GM10248 (cell line): ENCODE results near the gene ZNFX1.
A peak's percentile ranks its signal among the peaks of the same experiment; 100 is the strongest.

Experiments used
- CTCF ChIA-PET: fragments of 300-600 bp; sonication (Branson Sonifier 250); formaldehyde crosslinking; extraction: SDS; loops from one replicate; lab custom pipeline; 2021; ENCODE audit warnings: antibody characterized with exemption; lab: Yijun Ruan, JAX
- POLR2A ChIA-PET: fragments of 350-650 bp; sonication (Branson Sonifier 250); formaldehyde crosslinking; extraction: SDS; loops from one replicate; lab custom pipeline; 2020; ENCODE audit warnings: antibody characterized with exemption; lab: Yijun Ruan, JAX
- DNase-seq: peaks from one replicate; pipeline ENCODE4 v3.0.0; 2012; ENCODE audit errors: extremely low spot score
- CTCF ChIP-seq: IDR thresholded peaks from 2 replicates; pipeline ENCODE4 v1.5.1; 2012; ENCODE audit warnings: mild to moderate bottlenecking, low read depth; ENCODE audit errors: extremely low read depth, missing control alignments, control extremely low read depth

ZNFX1 gene

GRCh38 chr20:49215232-49215631 is 62.6 kb downstream of the ZNFX1 start:
- CTCF ChIA-PET: interaction anchor here (2.6 to 6.0 kb wide), 4 partner anchors 17 to 81 kb away, joined by 24 to 103 read pairs (median 33); no protein-coding TSS in a partner anchor
- no peak for DNase-seq
- POLR2A ChIA-PET: no interaction called here
- TF ChIP-seq CTCF: no peak

GRCh38 chr20:49214571-49214970 is 63.3 kb downstream of the ZNFX1 start:
- no peak for DNase-seq
- no peak for TF ChIP-seq CTCF
- POLR2A ChIA-PET: no interaction called here
- CTCF ChIA-PET: interaction anchor here (4.4 to 6.0 kb wide), 2 partner anchors 33 to 80 kb away, joined by 41 to 103 read pairs; no protein-coding TSS in a partner anchor

GRCh38 chr20:49210757-49211110 is 67.1 kb downstream of the ZNFX1 start:
- POLR2A ChIA-PET: no interaction called here
- no peak for TF ChIP-seq CTCF
- CTCF ChIA-PET: interaction anchor here (1.2 to 1.5 kb wide), 2 partner anchors 77 kb away, joined by 3 to 5 read pairs; no protein-coding TSS in a partner anchor
- no peak for DNase-seq

- DNase-seq: no peak
- TF ChIP-seq CTCF: no peak
- CTCF ChIA-PET: interaction anchor here (1.5 kb wide), 1 partner anchor 77 kb away, joined by 5 read pairs; no protein-coding TSS in a partner anchor
- POLR2A ChIA-PET: no interaction called here
These were observed 67.6 kb downstream of the ZNFX1 start for GRCh38 chr20:49210101-49210756.

- peak; percentile 35 for DNase-seq
- ChIA-PET CTCF (interaction anchor here (0.9 to 8.5 kb wide), 5 partner anchors 10 to 162 kb away, joined by 3 to 45 read pairs (median 3); partner anchors contain the start of gene DDX27), POLR2A (no interaction called here)
- peak; percentile 40 for TF ChIP-seq CTCF
These were observed 70.8 kb downstream of the ZNFX1 start for GRCh38 chr20:49207076-49207475.

- TF ChIP-seq CTCF: no peak
- ChIA-PET CTCF (interaction anchor here (8.5 kb wide), 1 partner anchor 13 kb away, joined by 45 read pairs; no protein-coding TSS in a partner anchor), POLR2A (no interaction called here)
- no peak for DNase-seq
These were observed 74.1 kb downstream of the ZNFX1 start for GRCh38 chr20:49203746-49204145.
